Mesendoderm (in vitro differentiated cells): ENCODE data around the gene TMEM125.

Experiments used
- DNase-seq: peaks from one replicate; pipeline ENCODE4 v3.0.0; 2013
- H2AK5ac ChIP-seq: 2 replicates; pipeline ENCODE4 v1.6.1; 2013; ENCODE audit warnings: low read length, inconsistent platforms
- H2BK120ac ChIP-seq: 2 replicates; pipeline ENCODE4 v1.6.1; 2013; ENCODE audit warnings: low read depth, mild to moderate bottlenecking, low read length, moderate library complexity, mixed read lengths
- H2BK15ac ChIP-seq: replicated peaks from 2 replicates; pipeline ENCODE4 v1.6.1; 2013; ENCODE audit warnings: low read depth, mild to moderate bottlenecking, moderate library complexity
- H2BK5ac ChIP-seq: 2 replicates; pipeline ENCODE4 v1.6.1; 2013; ENCODE audit warnings: low read length, inconsistent platforms
- H3K18ac ChIP-seq: 2 replicates; pipeline ENCODE4 v1.6.1; 2013; ENCODE audit warnings: mild to moderate bottlenecking, low read length, mixed read lengths
- H3K23ac ChIP-seq: one replicate; pipeline ENCODE4 v1.6.1; 2013; ENCODE audit warnings: low read length
- H3K27ac ChIP-seq: 2 replicates; pipeline ENCODE4 v1.5.1; 2013; ENCODE audit warnings: low read depth, mild to moderate bottlenecking, inconsistent platforms, low read length, moderate library complexity
- H3K27me3 ChIP-seq: 2 replicates; pipeline ENCODE4 v1.6.1; 2013; ENCODE audit warnings: low read length, control low read depth, mild to moderate bottlenecking, inconsistent platforms; ENCODE audit not compliant: insufficient read depth, poor library complexity
- H3K36me3 ChIP-seq: 2 replicates; pipeline ENCODE4 v1.6.1; 2013; ENCODE audit warnings: low read length, inconsistent platforms; ENCODE audit not compliant: control insufficient read depth, insufficient read depth
- H3K4ac ChIP-seq: one replicate; pipeline ENCODE4 v1.6.1; 2013; ENCODE audit warnings: low read depth, mild to moderate bottlenecking, low read length, moderate library complexity
- H3K4me1 ChIP-seq: 2 replicates; pipeline ENCODE4 v1.6.1; 2013; ENCODE audit warnings: low read depth, low read length, inconsistent platforms; ENCODE audit not compliant: control insufficient read depth
- H3K4me2 ChIP-seq: 2 replicates; pipeline ENCODE4 v1.6.1; 2013; ENCODE audit warnings: low read length
- H3K4me3 ChIP-seq: 2 replicates; pipeline ENCODE4 v1.5.1; 2013; ENCODE audit warnings: mild to moderate bottlenecking, low read length
- H3K56ac ChIP-seq: one replicate; pipeline ENCODE4 v1.6.1; 2013; ENCODE audit warnings: low read length
- H3K79me1 ChIP-seq: 2 replicates; pipeline ENCODE4 v1.6.1; 2013; ENCODE audit warnings: low read length, inconsistent platforms
- H3K79me2 ChIP-seq: 2 replicates; pipeline ENCODE4 v1.6.1; 2013; ENCODE audit warnings: mild to moderate bottlenecking, low read length; ENCODE audit not compliant: control insufficient read depth, insufficient read depth
- H3K9ac ChIP-seq: 2 replicates; pipeline ENCODE4 v1.6.1; 2013; ENCODE audit warnings: low read length, inconsistent platforms
- H4K5ac ChIP-seq: one replicate; pipeline ENCODE4 v1.6.1; 2013; ENCODE audit warnings: low read length
- H4K8ac ChIP-seq: one replicate; pipeline ENCODE4 v1.6.1; 2013; ENCODE audit warnings: low read depth, mild to moderate bottlenecking, control low read depth, low read length, moderate library complexity
- WGBS: extraction: QIAGEN DNeasy Blood & Tissue Kit; methylation state at CpG from one replicate; pipeline ENCODE4 v1.1.7; 2013; ENCODE audit warnings: low lambda C conversion rate, missing lambda C conversion rate; ENCODE audit not compliant: insufficient coverage; ENCODE audit errors: extremely low coverage; 5-methylcytosine and 5-hydroxymethylcytosine counted together

The TMEM125 gene

GRCh38 chr1:43273708-43274107, 3.9 kb downstream of the TMEM125 start:
- no peak for DNase-seq
- Histone ChIP-seq H3K4me1 (peaks cover 6% of the 10 kb centered on the region), H4K5ac (no peak overlapping the region), H2AK5ac (no peak overlapping the region), H2BK15ac (no peak overlapping the region), H3K18ac (no peak overlapping the region), H3K79me2 (no peaks in the 10 kb centered on the region), H3K9ac (no peak overlapping the region), H2BK120ac (no peak overlapping the region), H3K27me3 (no peaks in the 10 kb centered on the region), H3K4ac (no peak overlapping the region), H3K23ac (no peak overlapping the region), H3K27ac (no peak overlapping the region), H3K4me3 (no peak overlapping the region), H3K56ac (no peak overlapping the region), H3K79me1 (no peaks in the 10 kb centered on the region), H3K4me2 (no peak overlapping the region), H2BK5ac (no peak overlapping the region), H4K8ac (no peak overlapping the region), H3K36me3 (no peaks in the 10 kb centered on the region)
- WGBS, result no CpG with 5 or more reads among the region's 7 CpGs

- no peak overlapping the region for H3K18ac ChIP-seq
- no peak overlapping the region for H3K23ac ChIP-seq
- H3K4me2 ChIP-seq, result no peak overlapping the region
- peak; percentile 79 for DNase-seq
- H3K36me3 ChIP-seq, result no peaks in the 10 kb centered on the region
- H4K8ac ChIP-seq, result no peak overlapping the region
- H3K27me3 ChIP-seq, result no peaks in the 10 kb centered on the region
- H3K27ac ChIP-seq, result no peak overlapping the region
- H3K9ac ChIP-seq, result no peak overlapping the region
- H3K56ac ChIP-seq, result peak overlapping the region; percentile 56
- no peak overlapping the region for H2BK15ac ChIP-seq
- H3K4me3 ChIP-seq, result no peak overlapping the region
- peak overlapping the region; percentile 81 for H4K5ac ChIP-seq
- WGBS, result no CpG with 5 or more reads among the region's 11 CpGs
- H2BK5ac ChIP-seq, result no peak overlapping the region
- H2AK5ac ChIP-seq, result peak overlapping the region; percentile 69
- H2BK120ac ChIP-seq, result no peak overlapping the region
- no peak overlapping the region for H3K4ac ChIP-seq
- no peaks in the 10 kb centered on the region for H3K79me2 ChIP-seq
- H3K79me1 ChIP-seq, result no peaks in the 10 kb centered on the region
- H3K4me1 ChIP-seq, result peaks cover 6% of the 10 kb centered on the region
These were observed 4.5 kb downstream of the TMEM125 start for GRCh38 chr1:43274125-43274803.

- H3K9ac ChIP-seq, result no peak overlapping the region
- H3K4me2 ChIP-seq, result no peak overlapping the region
- H3K4me3 ChIP-seq, result no peak overlapping the region
- H3K79me2 ChIP-seq, result no peaks in the 10 kb centered on the region
- H3K23ac ChIP-seq, result no peak overlapping the region
- H3K4ac ChIP-seq, result no peak overlapping the region
- DNase-seq, result no peak
- H3K36me3 ChIP-seq, result no peaks in the 10 kb centered on the region
- H2BK15ac ChIP-seq, result no peak overlapping the region
- H2BK5ac ChIP-seq, result no peak overlapping the region
- no peaks in the 10 kb centered on the region for H3K27me3 ChIP-seq
- no peak overlapping the region for H4K8ac ChIP-seq
- peaks cover 6% of the 10 kb centered on the region for H3K4me1 ChIP-seq
- no peak overlapping the region for H4K5ac ChIP-seq
- H3K27ac ChIP-seq, result no peak overlapping the region
- WGBS, result no CpG with 5 or more reads among the region's 8 CpGs
- H3K79me1 ChIP-seq, result no peaks in the 10 kb centered on the region
- H3K56ac ChIP-seq, result peak overlapping the region; percentile 56
- no peak overlapping the region for H3K18ac ChIP-seq
- no peak overlapping the region for H2BK120ac ChIP-seq
- H2AK5ac ChIP-seq, result peak overlapping the region; percentile 69
These were observed 5.0 kb downstream of the TMEM125 start for GRCh38 chr1:43274804-43275180.

DNA sequence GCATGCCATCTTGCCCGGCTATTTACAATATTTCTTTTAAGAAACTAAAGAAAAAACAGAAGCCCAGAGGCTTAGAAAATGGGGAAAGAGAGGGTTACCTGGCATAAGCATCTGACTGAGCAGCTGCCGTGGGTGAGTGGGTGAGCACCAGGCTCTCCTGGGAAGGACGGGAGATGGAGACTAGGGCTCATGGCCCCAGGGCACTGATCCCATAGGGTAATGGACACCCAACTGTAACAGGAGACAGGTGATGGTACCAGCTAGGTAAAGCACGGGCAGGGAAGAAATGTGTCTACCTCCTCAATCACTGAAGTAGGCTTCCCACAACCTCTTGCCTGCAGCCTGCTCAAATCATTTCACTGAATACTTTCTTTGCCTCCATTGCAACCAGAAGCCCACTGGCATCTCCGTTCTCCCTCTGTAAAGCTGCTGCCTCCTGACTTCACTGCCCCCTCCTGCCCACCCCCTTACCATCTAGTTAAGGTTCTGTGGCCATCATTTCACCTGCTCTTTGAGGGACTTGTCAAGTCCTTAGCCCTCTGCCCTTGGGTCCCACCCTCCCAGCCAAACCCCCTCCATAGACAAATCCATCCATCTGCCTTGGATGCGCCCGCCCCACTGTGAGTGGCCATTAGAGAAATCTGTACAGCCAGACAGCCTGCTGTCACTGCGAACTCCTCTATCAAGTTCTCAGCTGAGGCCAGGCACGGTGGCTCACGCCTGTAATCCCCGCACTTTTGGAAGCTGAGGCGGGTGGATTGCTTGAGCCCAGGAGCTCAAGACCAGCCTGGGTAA, 6.2 kb downstream of the TMEM125 start:
- no CpG with 5 or more reads among the region's 12 CpGs for WGBS
- Histone ChIP-seq H3K4ac (no peak overlapping the region), H3K4me1 (peaks cover 3% of the 10 kb centered on the region), H2AK5ac (no peak overlapping the region), H3K27ac (no peak overlapping the region), H3K4me2 (no peak overlapping the region), H2BK15ac (no peak overlapping the region), H3K4me3 (no peak overlapping the region), H4K5ac (no peak overlapping the region), H3K27me3 (no peaks in the 10 kb centered on the region), H3K79me2 (no peaks in the 10 kb centered on the region), H3K18ac (no peak overlapping the region), H3K56ac (no peak overlapping the region), H2BK120ac (no peak overlapping the region), H3K23ac (no peak overlapping the region), H4K8ac (no peak overlapping the region), H3K36me3 (no peaks in the 10 kb centered on the region), H3K79me1 (no peaks in the 10 kb centered on the region), H2BK5ac (no peak overlapping the region), H3K9ac (no peak overlapping the region)
- DNase-seq, result no peak

DNA sequence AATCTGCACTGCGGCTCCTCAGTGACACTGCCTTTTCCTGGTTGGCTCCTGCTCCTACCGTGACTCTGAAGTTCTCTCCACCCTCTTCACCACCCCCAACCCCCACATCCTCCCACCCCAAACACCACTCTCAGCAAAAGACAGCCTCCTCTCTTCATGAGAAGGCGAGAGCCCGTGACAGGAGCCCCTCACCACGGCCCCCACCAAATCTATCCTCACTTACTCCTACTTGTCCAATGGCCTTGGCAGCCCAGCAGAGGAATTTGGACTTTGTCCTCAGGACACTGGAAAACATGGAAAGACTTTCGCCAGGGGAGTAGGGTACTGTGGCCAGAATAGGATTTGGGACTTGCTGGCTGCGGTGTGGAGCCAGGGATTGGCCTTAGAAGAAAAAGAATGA, 6.9 kb downstream of the TMEM125 start:
- Histone ChIP-seq H3K23ac (no peak overlapping the region), H3K27ac (no peak overlapping the region), H3K4me2 (no peak overlapping the region), H3K9ac (no peak overlapping the region), H3K36me3 (no peaks in the 10 kb centered on the region), H3K4me1 (peaks cover 3% of the 10 kb centered on the region), H2AK5ac (no peak overlapping the region), H2BK15ac (no peak overlapping the region), H3K27me3 (no peaks in the 10 kb centered on the region), H3K4me3 (no peak overlapping the region), H3K56ac (no peak overlapping the region), H4K5ac (no peak overlapping the region), H4K8ac (no peak overlapping the region), H2BK5ac (no peak overlapping the region), H2BK120ac (no peak overlapping the region), H3K79me2 (no peaks in the 10 kb centered on the region), H3K4ac (no peak overlapping the region), H3K79me1 (no peaks in the 10 kb centered on the region), H3K18ac (no peak overlapping the region)
- WGBS, result no CpG with 5 or more reads among the region's 7 CpGs
- no peak for DNase-seq
